ENCODE data around the gene FAM53B. TPM values are rescaled to one million over a fixed set of nuclear protein-coding genes. Genes with fewer than 3 reads are reported as not detected.

FAM53B gene
- polyA plus RNA-seq, 1 of the 3 experiments (the other 2 are of a cell fraction), result 5.6 TPM

DNA sequence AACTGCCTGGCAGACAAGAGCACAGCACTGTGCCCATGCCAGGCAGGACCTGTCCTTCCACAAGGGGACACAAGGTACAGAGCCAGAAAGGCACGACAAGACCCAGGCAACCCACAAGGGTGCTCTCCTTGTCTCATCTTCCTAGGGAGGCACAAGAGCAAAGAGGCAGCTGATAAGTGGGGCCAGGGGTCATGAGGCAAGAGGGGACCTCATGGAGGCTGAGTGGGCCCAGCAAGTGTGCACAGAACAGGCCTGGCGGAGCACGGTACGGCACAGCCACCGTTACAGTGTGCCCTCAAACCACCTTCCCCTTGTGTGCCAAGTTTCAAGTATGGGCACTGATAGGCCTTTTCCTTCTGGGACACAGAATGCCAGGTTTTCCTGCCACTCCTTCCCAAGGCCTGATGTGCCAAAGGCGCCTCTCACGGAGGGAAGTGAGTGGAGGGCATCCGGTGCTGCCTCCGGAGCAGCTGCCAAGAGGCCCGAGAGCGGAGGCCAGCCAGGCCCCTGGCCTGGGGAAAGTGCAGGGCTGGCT, 75.6 kb downstream of the FAM53B start:
- CTCF ChIA-PET, result interaction anchor here (0.7 to 1.4 kb wide), 5 partner anchors 8 to 138 kb away, joined by 3 to 6 read pairs (median 3); no protein-coding TSS in a partner anchor

More for the DNA sequence above, 75.6 kb downstream of the FAM53B start:
- Histone ChIP-seq H3K4me3 (ENCODE audit: low read depth in 2 of 2, low read length in 1 of 2) (no peak overlapping the region), H3K36me3 (replicated peaks in 1 of 2; ENCODE audit: control insufficient read depth in 1 of 2, insufficient read depth in 2 of 2, low read length in 1 of 2) (no peaks in the 10 kb centered on the region), H3K79me2 (ENCODE audit: insufficient read depth) (no peaks in the 10 kb centered on the region), H3K4me1 (ENCODE audit: control insufficient read depth in 1 of 2, insufficient read depth in 2 of 2, low read depth in 1 of 2, low read length in 1 of 2) (peaks cover 0 to 69% of the 10 kb centered on the region in 2 experiments; a peak in 3 of 4 replicates), H4K20me1 (ENCODE audit: insufficient read depth) (peaks cover 12% of the 10 kb centered on the region; the same call in 1 of the 2 replicates), H3K9ac (no peak overlapping the region), H3F3A (replicated peaks; ENCODE audit: insufficient read depth) (no peaks in the 10 kb centered on the region), H3K9me3 (no peaks in the 10 kb centered on the region), H3K27me3 (ENCODE audit: insufficient read depth) (no peaks in the 10 kb centered on the region), H2AFZ (ENCODE audit: low read depth) (no peak overlapping the region), H3K4me2 (no peak overlapping the region), H3K27ac (ENCODE audit: low read depth in 2 of 2, low read length in 1 of 2) (peak overlapping the region in 1 of 2 experiments; percentile 89; a peak in 2 of 4 replicates), H3K9me2 (no peaks in the 10 kb centered on the region)
- no peak for DNase-seq
- POLR2A ChIA-PET, result no interaction called here
- WGBS (ENCODE audit: low lambda C conversion rate), result 89% methylated on average over 7 of the region's 11 CpGs
- no peak for TF ChIP-seq RCOR1 (IDR thresholded peaks at IDR 0.05; ENCODE audit: low read length)
- TF ChIP-seq SIN3A (IDR thresholded peaks at IDR 0.05; ENCODE audit: borderline replicate concordance, low read depth, low read length), result no peak
- TF ChIP-seq, protein P1, sequence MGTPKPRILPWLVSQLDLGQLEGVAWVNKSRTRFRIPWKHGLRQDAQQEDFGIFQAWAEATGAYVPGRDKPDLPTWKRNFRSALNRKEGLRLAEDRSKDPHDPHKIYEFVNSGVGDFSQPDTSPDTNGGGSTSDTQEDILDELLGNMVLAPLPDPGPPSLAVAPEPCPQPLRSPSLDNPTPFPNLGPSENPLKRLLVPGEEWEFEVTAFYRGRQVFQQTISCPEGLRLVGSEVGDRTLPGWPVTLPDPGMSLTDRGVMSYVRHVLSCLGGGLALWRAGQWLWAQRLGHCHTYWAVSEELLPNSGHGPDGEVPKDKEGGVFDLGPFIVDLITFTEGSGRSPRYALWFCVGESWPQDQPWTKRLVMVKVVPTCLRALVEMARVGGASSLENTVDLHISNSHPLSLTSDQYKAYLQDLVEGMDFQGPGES (IDR thresholded peaks at IDR 0.05; ENCODE audit: low read depth, low read length), result no peak
- no peak for TF ChIP-seq EP300 (IDR thresholded peaks at IDR 0.05; ENCODE audit: borderline replicate concordance in 1 of 2, low read depth in 1 of 2, low read length in 1 of 2)
- TF ChIP-seq FOXM1 (IDR thresholded peaks at IDR 0.05; ENCODE audit: low read depth), result no peak
- TF ChIP-seq RXRA (IDR thresholded peaks at IDR 0.05; ENCODE audit: borderline replicate concordance, low read depth), result no peak
- TF ChIP-seq NRF1 (IDR thresholded peaks at IDR 0.05; ENCODE audit: low read depth, low read length), result no peak
- no peak for TF ChIP-seq GABPA (IDR thresholded peaks at IDR 0.05; ENCODE audit: low read depth)
- TF ChIP-seq SMC3 (IDR thresholded peaks at IDR 0.05; ENCODE audit: low read depth, low read length), result no peak
- TF ChIP-seq RFX5 (IDR thresholded peaks at IDR 0.05; ENCODE audit: low read length), result no peak
- TF ChIP-seq YY1 (IDR thresholded peaks at IDR 0.05; ENCODE audit: low read depth), result no peak
- no peak for TF ChIP-seq JUND (IDR thresholded peaks at IDR 0.05)
- TF ChIP-seq FOXJ3 (CRISPR knock-in tag; IDR thresholded peaks at IDR 0.05), result no peak
- no peak for TF ChIP-seq TCF12 (IDR thresholded peaks at IDR 0.05)
- TF ChIP-seq, protein P2, sequence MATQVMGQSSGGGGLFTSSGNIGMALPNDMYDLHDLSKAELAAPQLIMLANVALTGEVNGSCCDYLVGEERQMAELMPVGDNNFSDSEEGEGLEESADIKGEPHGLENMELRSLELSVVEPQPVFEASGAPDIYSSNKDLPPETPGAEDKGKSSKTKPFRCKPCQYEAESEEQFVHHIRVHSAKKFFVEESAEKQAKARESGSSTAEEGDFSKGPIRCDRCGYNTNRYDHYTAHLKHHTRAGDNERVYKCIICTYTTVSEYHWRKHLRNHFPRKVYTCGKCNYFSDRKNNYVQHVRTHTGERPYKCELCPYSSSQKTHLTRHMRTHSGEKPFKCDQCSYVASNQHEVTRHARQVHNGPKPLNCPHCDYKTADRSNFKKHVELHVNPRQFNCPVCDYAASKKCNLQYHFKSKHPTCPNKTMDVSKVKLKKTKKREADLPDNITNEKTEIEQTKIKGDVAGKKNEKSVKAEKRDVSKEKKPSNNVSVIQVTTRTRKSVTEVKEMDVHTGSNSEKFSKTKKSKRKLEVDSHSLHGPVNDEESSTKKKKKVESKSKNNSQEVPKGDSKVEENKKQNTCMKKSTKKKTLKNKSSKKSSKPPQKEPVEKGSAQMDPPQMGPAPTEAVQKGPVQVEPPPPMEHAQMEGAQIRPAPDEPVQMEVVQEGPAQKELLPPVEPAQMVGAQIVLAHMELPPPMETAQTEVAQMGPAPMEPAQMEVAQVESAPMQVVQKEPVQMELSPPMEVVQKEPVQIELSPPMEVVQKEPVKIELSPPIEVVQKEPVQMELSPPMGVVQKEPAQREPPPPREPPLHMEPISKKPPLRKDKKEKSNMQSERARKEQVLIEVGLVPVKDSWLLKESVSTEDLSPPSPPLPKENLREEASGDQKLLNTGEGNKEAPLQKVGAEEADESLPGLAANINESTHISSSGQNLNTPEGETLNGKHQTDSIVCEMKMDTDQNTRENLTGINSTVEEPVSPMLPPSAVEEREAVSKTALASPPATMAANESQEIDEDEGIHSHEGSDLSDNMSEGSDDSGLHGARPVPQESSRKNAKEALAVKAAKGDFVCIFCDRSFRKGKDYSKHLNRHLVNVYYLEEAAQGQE (IDR thresholded peaks at IDR 0.05; ENCODE audit: low read depth, low read length), result no peak
- no peak for TF ChIP-seq EZH2phosphoT487 (IDR thresholded peaks at IDR 0.05; ENCODE audit: borderline replicate concordance, low read depth)
- TF ChIP-seq, protein P3, sequence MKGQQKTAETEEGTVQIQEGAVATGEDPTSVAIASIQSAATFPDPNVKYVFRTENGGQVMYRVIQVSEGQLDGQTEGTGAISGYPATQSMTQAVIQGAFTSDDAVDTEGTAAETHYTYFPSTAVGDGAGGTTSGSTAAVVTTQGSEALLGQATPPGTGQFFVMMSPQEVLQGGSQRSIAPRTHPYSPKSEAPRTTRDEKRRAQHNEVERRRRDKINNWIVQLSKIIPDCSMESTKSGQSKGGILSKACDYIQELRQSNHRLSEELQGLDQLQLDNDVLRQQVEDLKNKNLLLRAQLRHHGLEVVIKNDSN (IDR thresholded peaks at IDR 0.05; ENCODE audit: borderline replicate concordance, low read depth), result no peak
- no peak for TF ChIP-seq MXI1 (IDR thresholded peaks at IDR 0.05; ENCODE audit: low read depth, low read length)
